NT2/D1 (cell line): ENCODE results near the gene RHOT2.
A peak's percentile ranks its signal among the peaks of the same experiment; 100 is the strongest.

ENCODE experiments used
- DNase-seq: peaks from one replicate; pipeline ENCODE4 v3.0.0-alpha.2; 2011; ENCODE audit warnings: low read depth, low spot score
- H3K27me3 ChIP-seq: 2 replicates; pipeline ENCODE4 v1.6.0; 2011; ENCODE audit warnings: mild to moderate bottlenecking; ENCODE audit not compliant: insufficient read length, insufficient read depth
- H3K36me3 ChIP-seq: 2 replicates; pipeline ENCODE4 v1.6.1; 2011; ENCODE audit warnings: mild to moderate bottlenecking, low read length, mixed read lengths; ENCODE audit not compliant: insufficient read depth, insufficient read length
- H3K4me1 ChIP-seq: 2 replicates; pipeline ENCODE4 v1.5.1; 2011; ENCODE audit not compliant: insufficient read depth, insufficient read length
- H3K4me3 ChIP-seq: 2 replicates; pipeline ENCODE4 v1.5.1; 2011; ENCODE audit warnings: low read depth; ENCODE audit not compliant: insufficient read length
- H3K9ac ChIP-seq: 2 replicates; pipeline ENCODE4 v1.6.0; 2011; ENCODE audit warnings: low read depth; ENCODE audit not compliant: insufficient read length
- H3K9me3 ChIP-seq: 2 replicates; pipeline ENCODE4 v1.5.1; 2011; ENCODE audit warnings: mild to moderate bottlenecking, low read length; ENCODE audit not compliant: insufficient read depth
- SUZ12 ChIP-seq: IDR thresholded peaks from 2 replicates; pipeline ENCODE4 v1.6.1; 2011; ENCODE audit not compliant: insufficient read length, insufficient read depth; ENCODE audit errors: extremely low read depth
- YY1 ChIP-seq: IDR thresholded peaks from 2 replicates; pipeline ENCODE4 v1.6.1; 2011; ENCODE audit not compliant: insufficient read length, insufficient read depth
- ZNF274 ChIP-seq: IDR thresholded peaks from 2 replicates; pipeline ENCODE4 v1.6.1; 2011; ENCODE audit warnings: mild to moderate bottlenecking, low read depth, low read length

RHOT2 gene

DNA sequence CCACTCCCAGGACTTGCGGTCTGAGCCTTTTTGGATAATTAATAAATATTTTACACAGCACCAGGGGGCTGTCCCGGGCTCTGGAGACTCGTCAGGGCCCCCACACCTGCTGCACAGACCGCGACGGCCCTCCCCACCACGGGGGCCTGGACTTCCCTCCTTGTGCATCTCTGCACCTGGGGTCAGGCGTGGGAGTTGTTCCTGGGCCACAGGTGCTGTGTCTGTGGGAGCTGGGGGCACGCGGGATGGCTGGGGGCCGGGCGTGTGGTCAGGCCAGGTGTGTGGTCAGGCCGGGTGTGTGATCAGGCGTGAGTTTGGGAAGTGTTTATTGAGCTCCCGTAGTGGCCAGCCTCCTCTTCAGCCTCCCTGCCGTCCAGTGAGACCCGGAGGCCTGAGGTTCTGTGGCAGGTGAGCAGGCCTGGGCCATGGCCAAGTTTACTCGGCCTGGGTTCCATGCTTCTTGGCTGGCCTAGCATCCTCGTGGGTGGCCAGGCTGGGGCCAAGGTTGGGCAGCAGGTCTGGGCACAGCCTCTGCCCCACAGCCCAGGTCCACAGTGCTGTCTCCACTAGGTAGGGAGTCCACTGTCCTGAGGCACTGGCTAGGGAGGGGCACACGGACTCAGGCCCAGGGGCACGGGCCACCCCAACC is 10.4 kb downstream of the RHOT2 start:
- Histone ChIP-seq H3K4me1 (peaks cover 39% of the 10 kb centered on the region), H3K9ac (peak overlapping the region; percentile 63)

GRCh38 chr16:678858-679813 is 11.2 kb downstream of the RHOT2 start:
- peaks cover 34% of the 10 kb centered on the region for H3K36me3 ChIP-seq
- DNase-seq = no peak
- peak overlapping the region; percentile 90 for H3K9ac ChIP-seq
- peaks cover 40% of the 10 kb centered on the region for H3K4me1 ChIP-seq
- H3K27me3 ChIP-seq = peaks cover 11% of the 10 kb centered on the region
- H3K9me3 ChIP-seq = no peaks in the 10 kb centered on the region
- peak overlapping the region; percentile 55 for H3K4me3 ChIP-seq
- TF ChIP-seq ZNF274 = no peak
- no peak for TF ChIP-seq YY1
- no peak for TF ChIP-seq SUZ12

More for the DNA sequence above, 10.4 kb downstream of the RHOT2 start:
- H3K9me3 ChIP-seq = no peaks in the 10 kb centered on the region
- TF ChIP-seq ZNF274 (no peak), SUZ12 (no peak), YY1 (no peak)
- no peak overlapping the region for H3K4me3 ChIP-seq
- peaks cover 41% of the 10 kb centered on the region for H3K36me3 ChIP-seq
- DNase-seq = no peak
- H3K27me3 ChIP-seq = peaks cover 11% of the 10 kb centered on the region

DNA sequence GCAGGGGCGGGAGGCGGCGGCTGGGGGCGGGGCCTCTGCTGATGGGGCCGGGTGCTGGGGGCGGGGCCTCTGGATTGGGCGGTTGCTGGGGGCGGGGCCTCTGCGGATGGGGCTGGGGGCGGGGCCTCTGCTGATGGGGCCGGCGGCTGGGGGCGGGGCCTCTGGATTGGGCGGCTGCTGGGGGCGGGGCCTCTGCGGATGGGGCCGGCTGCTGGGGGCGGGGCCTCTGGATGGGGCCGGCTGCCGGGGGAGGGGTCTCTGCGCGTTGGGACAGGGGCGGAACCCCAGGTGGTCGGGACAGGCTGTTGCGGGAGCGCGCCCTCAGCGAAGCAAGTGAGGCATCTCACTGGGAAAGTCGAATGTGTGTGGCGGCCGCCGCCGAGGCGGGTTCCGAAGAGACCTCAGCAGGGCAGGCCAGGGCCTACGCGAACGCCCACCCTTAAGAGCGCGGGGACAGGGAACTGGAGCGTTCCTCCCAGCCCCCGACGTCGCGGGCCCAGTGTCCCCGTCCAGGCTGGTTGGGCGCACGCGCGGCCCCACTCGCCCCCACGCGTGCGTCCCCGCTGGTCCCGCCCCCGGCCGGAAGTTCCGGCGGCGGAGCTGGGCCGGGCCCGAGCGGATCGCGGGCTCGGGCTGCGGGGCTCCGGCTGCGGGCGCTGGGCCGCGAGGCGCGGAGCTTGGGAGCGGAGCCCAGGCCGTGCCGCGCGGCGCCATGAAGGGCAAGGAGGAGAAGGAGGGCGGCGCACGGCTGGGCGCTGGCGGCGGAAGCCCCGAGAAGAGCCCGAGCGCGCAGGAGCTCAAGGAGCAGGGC is 12.1 kb downstream of the RHOT2 start, which contains the start of gene STUB1:
Gene STUB1 (plus strand): TSS at position 597 of the 811 bp plus-strand sequence. CDS start 116 bp downstream, at position 713.
- peaks cover 11% of the 10 kb centered on the region for H3K27me3 ChIP-seq
- peak; percentile 78 for DNase-seq
- H3K4me3 ChIP-seq = peak within 1 kb of the TSS; percentile 93
- H3K36me3 ChIP-seq = peaks cover 33% of the 10 kb centered on the region
- no peaks in the 10 kb centered on the region for H3K9me3 ChIP-seq
- H3K4me1 ChIP-seq = peaks cover 33% of the 10 kb centered on the region
- TF ChIP-seq YY1 (no peak), ZNF274 (no peak), SUZ12 (no peak)
- H3K9ac ChIP-seq = peak within 1 kb of the TSS; percentile 98

DNA sequence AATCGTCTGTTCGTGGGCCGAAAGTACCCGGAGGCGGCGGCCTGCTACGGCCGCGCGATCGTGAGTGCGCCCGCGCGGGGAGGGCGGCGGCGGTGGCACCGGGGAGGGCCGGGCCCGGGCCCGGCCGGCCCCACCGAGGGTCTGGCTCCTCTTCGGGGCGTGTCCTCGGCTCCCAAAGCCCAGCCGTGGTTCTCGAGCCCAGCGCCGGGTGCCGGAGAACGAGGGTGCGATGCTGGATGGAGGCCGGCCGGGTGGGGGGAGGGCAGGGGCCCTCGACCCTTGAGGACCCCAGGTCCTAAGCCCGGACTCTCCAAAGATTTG is 12.7 kb downstream of the RHOT2 start:
- DNase-seq = no peak
- peak overlapping the region; percentile 93 for H3K4me3 ChIP-seq
- H3K4me1 ChIP-seq = peaks cover 27% of the 10 kb centered on the region
- H3K9me3 ChIP-seq = no peaks in the 10 kb centered on the region
- peaks cover 11% of the 10 kb centered on the region for H3K27me3 ChIP-seq
- peak overlapping the region; percentile 98 for H3K9ac ChIP-seq
- H3K36me3 ChIP-seq = peaks cover 38% of the 10 kb centered on the region
- TF ChIP-seq SUZ12 (no peak), ZNF274 (no peak), YY1 (no peak)

DNA sequence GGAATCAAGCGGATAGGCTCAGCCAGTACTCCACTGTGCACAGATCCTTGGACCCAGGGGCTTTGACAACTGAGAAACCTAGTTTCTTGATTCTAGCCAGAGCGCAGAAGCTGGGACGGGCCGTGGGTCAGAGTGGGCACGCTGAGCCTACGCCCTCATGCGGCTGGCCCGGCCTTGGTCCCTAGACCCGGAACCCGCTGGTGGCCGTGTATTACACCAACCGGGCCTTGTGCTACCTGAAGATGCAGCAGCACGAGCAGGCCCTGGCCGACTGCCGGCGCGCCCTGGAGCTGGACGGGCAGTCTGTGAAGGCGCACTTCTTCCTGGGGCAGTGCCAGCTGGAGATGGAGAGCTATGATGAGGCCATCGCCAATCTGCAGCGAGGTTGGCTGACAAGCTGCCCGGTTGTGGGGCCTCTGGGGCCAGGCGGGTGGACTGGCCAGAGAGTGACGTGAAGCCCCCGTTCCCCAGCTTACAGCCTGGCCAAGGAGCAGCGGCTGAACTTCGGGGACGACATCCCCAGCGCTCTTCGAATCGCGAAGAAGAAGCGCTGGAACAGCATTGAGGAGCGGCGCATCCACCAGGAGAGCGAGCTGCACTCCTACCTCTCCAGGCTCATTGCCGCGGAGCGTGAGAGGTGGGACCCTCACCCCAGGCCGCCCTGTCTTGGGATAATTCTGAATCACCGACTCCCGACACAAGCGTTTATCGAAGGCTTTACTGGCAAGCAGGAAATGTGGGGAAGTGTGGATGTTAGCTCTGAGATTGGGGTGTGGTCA is 13.2 kb downstream of the RHOT2 start:
- peak overlapping the region; percentile 93 for H3K4me3 ChIP-seq
- peaks cover 23% of the 10 kb centered on the region for H3K4me1 ChIP-seq
- H3K36me3 ChIP-seq = peaks cover 44% of the 10 kb centered on the region
- no peak for DNase-seq
- TF ChIP-seq YY1 = no peak
- TF ChIP-seq ZNF274 = no peak
- TF ChIP-seq SUZ12 = no peak
- peaks cover 6% of the 10 kb centered on the region for H3K27me3 ChIP-seq
- H3K9me3 ChIP-seq = no peaks in the 10 kb centered on the region
- peak overlapping the region; percentile 98 for H3K9ac ChIP-seq

- peaks cover 27% of the 10 kb centered on the region for H3K4me1 ChIP-seq
- no peaks in the 10 kb centered on the region for H3K9me3 ChIP-seq
- peak overlapping the region; percentile 98 for H3K9ac ChIP-seq
- H3K4me3 ChIP-seq = peak overlapping the region; percentile 93
- H3K27me3 ChIP-seq = no peaks in the 10 kb centered on the region
- peaks cover 52% of the 10 kb centered on the region for H3K36me3 ChIP-seq
- DNase-seq = no peak
- TF ChIP-seq ZNF274 (no peak), SUZ12 (no peak), YY1 (no peak)
Observed at GRCh38 chr16:681746-682427, 14.0 kb downstream of the RHOT2 start.
